SK-N-SH (cell line): ENCODE measurements around the gene GTF2H4. TPM values are rescaled to one million over a fixed set of nuclear protein-coding genes. Genes with fewer than 3 reads are reported as not detected.

Experiments used
- CTCF ChIA-PET: fragments of 300-600, 350-600 bp; formaldehyde crosslinking; extraction: SDS; loops from one replicate; lab custom pipeline; 2021; lab: Yijun Ruan, JAX
- POLR2A ChIA-PET: fragments of 350-600 bp; sonication (Branson Sonifier 250); formaldehyde crosslinking; extraction: SDS; loops from one replicate; lab custom pipeline; 2020; ENCODE audit warnings: antibody characterized with exemption, inconsistent platforms; lab: Yijun Ruan, JAX
- DNase-seq: peaks from one replicate; pipeline ENCODE4 v3.0.0; 2012
- H2AFZ ChIP-seq: fragments of 200-600 bp; sonication (generic); 2 replicates; pipeline ENCODE4 v1.8.1; 2016; ENCODE audit warnings: antibody characterized with exemption, mild to moderate bottlenecking, low read depth
- H3F3A ChIP-seq: fragments of 200-600 bp; sonication (generic); replicated peaks from 2 replicates; pipeline ENCODE3; 2016; ENCODE audit warnings: antibody characterized with exemption, mild to moderate bottlenecking; ENCODE audit not compliant: insufficient read depth
- H3K27ac ChIP-seq, 2 experiments: fragments of 200-500 bp in 1 of 2; fragments of 200-600 bp in 1 of 2; sonication (Bioruptor generic) in 1 of 2; sonication (generic), shearing (Covaris generic) in 1 of 2; 2 replicates each; pipeline versions ENCODE4 v1.5.1 to v1.6.1; 2014 to 2016; ENCODE audit warnings: low read depth in 2 of 2, inconsistent platforms in 1 of 2, low read length in 1 of 2, mild to moderate bottlenecking in 1 of 2, mixed read lengths in 1 of 2
- H3K27me3 ChIP-seq: fragments of 200-600 bp; sonication (generic), shearing (Covaris generic); 2 replicates; pipeline ENCODE4 v1.6.1; 2016; ENCODE audit warnings: mixed run types; ENCODE audit not compliant: insufficient read depth
- H3K36me3 ChIP-seq, 2 experiments: fragments of 200-500 bp in 1 of 2; fragments of 200-600 bp in 1 of 2; sonication (Bioruptor generic) in 1 of 2; sonication (generic) in 1 of 2; replicated peaks in 1 of 2; 2 replicates each; pipeline versions ENCODE3 to v1.5.1; 2014 to 2016; ENCODE audit warnings: low read length in 1 of 2, mild to moderate bottlenecking in 1 of 2; ENCODE audit not compliant: insufficient read depth in 2 of 2, control insufficient read depth in 1 of 2
- H3K4me1 ChIP-seq, 2 experiments: fragments of 200-500 bp in 1 of 2; fragments of 200-600 bp in 1 of 2; sonication (Bioruptor generic) in 1 of 2; sonication (generic), shearing (Covaris generic) in 1 of 2; 2 replicates each; pipeline versions ENCODE4 v1.5.1 to v1.6.1; 2014 to 2016; ENCODE audit warnings: low read depth in 1 of 2, low read length in 1 of 2, mixed run types in 1 of 2; ENCODE audit not compliant: insufficient read depth in 2 of 2, control insufficient read depth in 1 of 2
- H3K4me2 ChIP-seq: fragments of 200-600 bp; sonication (generic), shearing (Covaris generic); 2 replicates; pipeline ENCODE4 v1.6.1; 2017; ENCODE audit warnings: mixed run types
- H3K4me3 ChIP-seq, 2 experiments: fragments of 200-500 bp in 1 of 2; fragments of 200-600 bp in 1 of 2; sonication (Bioruptor generic) in 1 of 2; sonication (generic), shearing (Covaris generic) in 1 of 2; 2 replicates each; pipeline versions ENCODE4 v1.5.1 to v1.8.1; 2014 to 2016; ENCODE audit warnings: low read depth in 2 of 2, inconsistent platforms in 1 of 2, low read length in 1 of 2, mild to moderate bottlenecking in 1 of 2, mixed read lengths in 1 of 2, moderate library complexity in 1 of 2
- H3K79me2 ChIP-seq: fragments of 200-600 bp; sonication (generic); 2 replicates; pipeline ENCODE4 v1.8.1; 2017; ENCODE audit warnings: mild to moderate bottlenecking; ENCODE audit not compliant: insufficient read depth
- H3K9ac ChIP-seq: fragments of 200-600 bp; sonication (generic); 2 replicates; pipeline ENCODE4 v1.6.1; 2017; ENCODE audit warnings: mixed run types
- H3K9me2 ChIP-seq: fragments of 200-600 bp; sonication (generic); 2 replicates; pipeline ENCODE4 v1.6.1; 2017; ENCODE audit warnings: mixed run types
- H3K9me3 ChIP-seq: fragments of 200-600 bp; sonication (generic); 2 replicates; pipeline ENCODE4 v1.6.1; 2017; ENCODE audit warnings: mixed run types, mild to moderate bottlenecking, moderate library complexity
- H4K20me1 ChIP-seq: fragments of 200-600 bp; sonication (generic); 2 replicates; pipeline ENCODE4 v1.6.1; 2017; ENCODE audit warnings: mild to moderate bottlenecking, mixed run types; ENCODE audit not compliant: insufficient read depth
- CHD2 ChIP-seq: fragments of 150-350 bp; IDR thresholded peaks from 2 replicates; pipeline ENCODE4 v1.6.1; 2018; ENCODE audit warnings: low read length; ENCODE audit not compliant: partially characterized antibody
- EZH2phosphoT487 ChIP-seq: fragments of 200-600 bp; sonication (generic); IDR thresholded peaks from 2 replicates; pipeline ENCODE4 v1.6.1; 2017; ENCODE audit warnings: low read depth, mixed run types, mild to moderate bottlenecking, antibody characterized with exemption, moderate library complexity, borderline replicate concordance
- FOXM1 ChIP-seq: IDR thresholded peaks from 2 replicates; pipeline ENCODE4 v1.4.0; 2012; ENCODE audit warnings: low read depth, mild to moderate bottlenecking
- GABPA ChIP-seq: IDR thresholded peaks from 2 replicates; pipeline ENCODE4 v1.4.0; 2012; ENCODE audit warnings: low read depth, mild to moderate bottlenecking
- JUND ChIP-seq: IDR thresholded peaks from 2 replicates; pipeline ENCODE4 v1.4.0; 2012
- MEF2A ChIP-seq: IDR thresholded peaks from 2 replicates; pipeline ENCODE4 v1.4.0; 2012; ENCODE audit warnings: low read depth, borderline replicate concordance
- MXI1 ChIP-seq: IDR thresholded peaks from 2 replicates; pipeline ENCODE4 v1.6.1; 2012; ENCODE audit warnings: mild to moderate bottlenecking, low read depth, low read length, improper control_type of control experiment
- NFIC ChIP-seq: IDR thresholded peaks from 2 replicates; pipeline ENCODE4 v1.4.0; 2012; ENCODE audit warnings: borderline replicate concordance
- NRF1 ChIP-seq: IDR thresholded peaks from 2 replicates; pipeline ENCODE4 v1.6.1; 2012; ENCODE audit warnings: low read depth, mild to moderate bottlenecking, low read length
- RFX5 ChIP-seq: IDR thresholded peaks from 2 replicates; pipeline ENCODE4 v1.6.1; 2012; ENCODE audit warnings: mild to moderate bottlenecking, improper control_type of control experiment, low read length
- RXRA ChIP-seq: IDR thresholded peaks from 2 replicates; pipeline ENCODE4 v1.4.0; 2012; ENCODE audit warnings: low read depth, mild to moderate bottlenecking, borderline replicate concordance
- SIN3A ChIP-seq: IDR thresholded peaks from 2 replicates; pipeline ENCODE4 v1.6.1; 2012; ENCODE audit warnings: low read depth, mild to moderate bottlenecking, low read length, moderate library complexity, borderline replicate concordance
- TAF1 ChIP-seq: IDR thresholded peaks from 2 replicates; pipeline ENCODE4 v1.6.1; 2012; ENCODE audit warnings: low read depth, mild to moderate bottlenecking, low read length, moderate library complexity, borderline replicate concordance
- TEAD4 ChIP-seq: IDR thresholded peaks from 2 replicates; pipeline ENCODE4 v1.4.0; 2012; ENCODE audit warnings: mild to moderate bottlenecking, borderline replicate concordance; ENCODE audit not compliant: insufficient read depth
- WGBS: methylation state at CpG from one replicate; pipeline ENCODE4 v1.1.6; 2017; ENCODE audit warnings: low lambda C conversion rate; 5-methylcytosine and 5-hydroxymethylcytosine counted together
- polyA plus RNA-seq, 3 experiments: library from polyadenylated mRNA; depleted of rRNA; stranded (reverse); fragments of >200 nt; gene quantifications; 2 replicates each; pipeline ENCODE4 v1.2.3, GENCODE V29; 2012
- TF ChIP-seq, protein P1 (sequence below): IDR thresholded peaks from 2 replicates; pipeline ENCODE4 v1.4.0; 2012; ENCODE audit warnings: low read depth, borderline replicate concordance
- TF ChIP-seq, protein P2 (sequence below): fragments of 150-350 bp; IDR thresholded peaks from 2 replicates; pipeline ENCODE4 v1.6.1; 2016; ENCODE audit warnings: mild to moderate bottlenecking, low read depth, low read length
- TF ChIP-seq, protein P3 (sequence below): IDR thresholded peaks from 2 replicates; pipeline ENCODE4 v1.4.0; 2012; ENCODE audit warnings: low read depth
- TF ChIP-seq, protein P4 (sequence below): fragments of 200-600 bp; sonication (generic); IDR thresholded peaks from 2 replicates; pipeline ENCODE4 v1.6.1; 2017; ENCODE audit warnings: antibody characterized with exemption, mild to moderate bottlenecking, moderate library complexity

Gene GTF2H4
- polyA plus RNA-seq, 1 of the 3 experiments (the other 2 are of a cell fraction), result 30.7 TPM

DNA sequence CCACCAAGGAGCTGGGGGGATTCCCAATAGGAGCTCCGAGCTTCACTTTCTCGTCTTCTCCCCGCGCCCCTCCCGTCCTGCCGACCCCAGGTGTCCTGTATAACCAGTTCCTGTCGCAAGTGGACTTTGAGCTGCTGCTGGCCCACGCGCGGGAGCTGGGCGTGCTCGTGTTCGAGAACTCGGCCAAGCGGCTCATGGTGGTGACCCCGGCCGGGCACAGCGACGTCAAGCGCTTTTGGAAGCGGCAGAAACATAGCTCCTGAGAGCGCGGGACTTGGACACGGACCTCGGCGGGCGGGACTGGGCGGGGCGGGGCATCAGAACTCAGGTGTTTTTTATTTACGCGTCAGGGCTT is 5.7 kb downstream of the GTF2H4 start:
- Histone ChIP-seq H3K4me2 (peak overlapping the region; percentile 91; the same call in 1 of the 2 replicates), H3K79me2 (peaks cover 10% of the 10 kb centered on the region), H3K9me3 (no peaks in the 10 kb centered on the region), H3K9ac (no peak overlapping the region), H3K27ac (peak overlapping the region; percentile 36 to 64; a peak in 3 of 4 replicates), H3F3A (peaks cover 8% of the 10 kb centered on the region), H2AFZ (0 out of 2 replicates have a peak overlapping the region, but pooled peaks have one; percentile 54), H4K20me1 (no peaks in the 10 kb centered on the region), H3K4me3 (peak overlapping the region in 1 of 2 experiments; percentile 56; a peak in 2 of 4 replicates), H3K36me3 (peaks cover 31 to 39% of the 10 kb centered on the region in 2 experiments), H3K27me3 (no peaks in the 10 kb centered on the region), H3K4me1 (peaks cover 13 to 24% of the 10 kb centered on the region in 2 experiments), H3K9me2 (no peaks in the 10 kb centered on the region)
- ChIA-PET CTCF (interaction anchor here (0.9 to 7.2 kb wide), 19 partner anchors 9 to 635 kb away, joined by 3 to 86 read pairs (median 4); partner anchors contain the start of gene DDR1), POLR2A (interaction anchor here (1.1 to 1.5 kb wide), 2 partner anchors 30 to 166 kb away, joined by 4 to 7 read pairs; partner anchors contain the start of gene DDR1)
- TF ChIP-seq, protein P1, sequence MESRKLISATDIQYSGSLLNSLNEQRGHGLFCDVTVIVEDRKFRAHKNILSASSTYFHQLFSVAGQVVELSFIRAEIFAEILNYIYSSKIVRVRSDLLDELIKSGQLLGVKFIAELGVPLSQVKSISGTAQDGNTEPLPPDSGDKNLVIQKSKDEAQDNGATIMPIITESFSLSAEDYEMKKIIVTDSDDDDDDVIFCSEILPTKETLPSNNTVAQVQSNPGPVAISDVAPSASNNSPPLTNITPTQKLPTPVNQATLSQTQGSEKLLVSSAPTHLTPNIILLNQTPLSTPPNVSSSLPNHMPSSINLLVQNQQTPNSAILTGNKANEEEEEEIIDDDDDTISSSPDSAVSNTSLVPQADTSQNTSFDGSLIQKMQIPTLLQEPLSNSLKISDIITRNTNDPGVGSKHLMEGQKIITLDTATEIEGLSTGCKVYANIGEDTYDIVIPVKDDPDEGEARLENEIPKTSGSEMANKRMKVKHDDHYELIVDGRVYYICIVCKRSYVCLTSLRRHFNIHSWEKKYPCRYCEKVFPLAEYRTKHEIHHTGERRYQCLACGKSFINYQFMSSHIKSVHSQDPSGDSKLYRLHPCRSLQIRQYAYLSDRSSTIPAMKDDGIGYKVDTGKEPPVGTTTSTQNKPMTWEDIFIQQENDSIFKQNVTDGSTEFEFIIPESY, result no peak
- no peak for TF ChIP-seq JUND
- TF ChIP-seq GABPA, result no peak
- WGBS, result 46% methylated on average over 21 of the region's 31 CpGs
- no peak for DNase-seq

DNA sequence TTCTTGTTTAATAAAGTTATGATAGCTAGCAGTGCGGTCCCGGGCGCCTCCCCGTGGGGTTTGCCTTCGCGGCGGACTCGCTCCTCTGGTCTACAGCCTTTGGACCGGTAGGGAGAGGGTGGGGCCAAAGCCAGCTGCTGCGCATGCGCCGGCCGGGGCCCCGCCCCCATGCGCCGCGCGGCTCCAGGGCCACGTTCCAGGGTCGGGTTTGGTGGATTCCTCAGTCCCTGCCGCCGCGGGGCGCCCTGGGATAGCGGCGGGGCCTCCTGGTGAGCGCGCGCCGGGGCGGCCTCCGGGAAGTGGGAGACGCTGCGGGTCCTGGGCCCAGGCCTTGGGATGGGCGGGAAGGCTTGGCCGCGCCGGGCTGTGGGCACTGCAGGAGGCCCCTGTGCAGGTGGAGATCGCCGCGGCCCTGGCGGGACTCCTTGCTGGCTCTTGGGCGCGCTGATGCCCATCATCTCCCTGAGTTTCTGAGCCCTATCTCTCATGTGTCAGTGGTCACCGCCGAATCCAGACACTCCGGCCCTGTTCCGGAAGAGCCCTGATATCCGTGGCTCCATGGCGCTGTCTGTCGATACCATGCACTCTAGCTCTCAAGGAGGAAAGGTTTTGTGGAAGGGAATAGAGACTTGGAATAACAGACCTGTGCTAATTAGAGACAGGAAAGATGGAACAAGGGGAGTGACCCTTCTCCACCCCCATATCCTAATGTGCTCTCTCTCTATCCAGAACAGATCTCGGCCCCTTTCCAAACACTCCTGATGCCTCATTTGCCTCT is 6.3 kb downstream of the GTF2H4 start, which contains the start of gene VARS2:
Gene VARS2 (plus strand): TSS at position 163 of the 778 bp plus-strand sequence. CDS start 599 bp downstream, at position 762.
- Histone ChIP-seq H4K20me1 (no peaks in the 10 kb centered on the region), H3K79me2 (peaks cover 5% of the 10 kb centered on the region), H3F3A (peaks cover 8% of the 10 kb centered on the region), H3K9me2 (no peaks in the 10 kb centered on the region), H3K4me3 (peak within 1 kb of the TSS; percentile 56 to 66), H3K9ac (peak within 1 kb of the TSS; percentile 88), H3K27ac (peak within 1 kb of the TSS; percentile 79 to 87), H3K9me3 (no peaks in the 10 kb centered on the region), H3K27me3 (no peaks in the 10 kb centered on the region), H2AFZ (peak within 1 kb of the TSS; percentile 77), H3K4me2 (peak within 1 kb of the TSS; percentile 91), H3K36me3 (peaks cover 31 to 39% of the 10 kb centered on the region in 2 experiments), H3K4me1 (peaks cover 9 to 18% of the 10 kb centered on the region in 2 experiments; a peak in 3 of 4 replicates)
- peak; percentile 99 for DNase-seq
- WGBS, result 5% methylated on average over 14 of the region's 52 CpGs
- POLR2A ChIA-PET, result interaction anchor here (1.0 to 1.5 kb wide), 3 partner anchors 31 to 179 kb away, joined by 4 to 7 read pairs (median 4); partner anchors contain the start of gene DDR1
- CTCF ChIA-PET, result interaction anchor here (0.6 to 7.2 kb wide), 25 partner anchors 9 to 634 kb away, joined by 3 to 86 read pairs (median 4); partner anchors contain the start of gene DDR1
- TF ChIP-seq NRF1 (peak; percentile 97), SIN3A (no peak), RXRA (no peak), FOXM1 (no peak), EZH2phosphoT487 (no peak), TEAD4 (0 out of 2 replicates have a peak, but pooled peaks have one; percentile 19), TAF1 (peak; percentile 69; the same call in 1 of the 2 replicates), MEF2A (no peak), MXI1 (peak; percentile 84), CHD2 (peak; percentile 22), RFX5 (no peak), NFIC (no peak)
- TF ChIP-seq, protein P2, sequence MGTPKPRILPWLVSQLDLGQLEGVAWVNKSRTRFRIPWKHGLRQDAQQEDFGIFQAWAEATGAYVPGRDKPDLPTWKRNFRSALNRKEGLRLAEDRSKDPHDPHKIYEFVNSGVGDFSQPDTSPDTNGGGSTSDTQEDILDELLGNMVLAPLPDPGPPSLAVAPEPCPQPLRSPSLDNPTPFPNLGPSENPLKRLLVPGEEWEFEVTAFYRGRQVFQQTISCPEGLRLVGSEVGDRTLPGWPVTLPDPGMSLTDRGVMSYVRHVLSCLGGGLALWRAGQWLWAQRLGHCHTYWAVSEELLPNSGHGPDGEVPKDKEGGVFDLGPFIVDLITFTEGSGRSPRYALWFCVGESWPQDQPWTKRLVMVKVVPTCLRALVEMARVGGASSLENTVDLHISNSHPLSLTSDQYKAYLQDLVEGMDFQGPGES, result no peak
- TF ChIP-seq, protein P3, sequence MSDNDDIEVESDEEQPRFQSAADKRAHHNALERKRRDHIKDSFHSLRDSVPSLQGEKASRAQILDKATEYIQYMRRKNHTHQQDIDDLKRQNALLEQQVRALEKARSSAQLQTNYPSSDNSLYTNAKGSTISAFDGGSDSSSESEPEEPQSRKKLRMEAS, result peak; percentile 71; the same call in 1 of the 2 replicates
- TF ChIP-seq, protein P4, sequence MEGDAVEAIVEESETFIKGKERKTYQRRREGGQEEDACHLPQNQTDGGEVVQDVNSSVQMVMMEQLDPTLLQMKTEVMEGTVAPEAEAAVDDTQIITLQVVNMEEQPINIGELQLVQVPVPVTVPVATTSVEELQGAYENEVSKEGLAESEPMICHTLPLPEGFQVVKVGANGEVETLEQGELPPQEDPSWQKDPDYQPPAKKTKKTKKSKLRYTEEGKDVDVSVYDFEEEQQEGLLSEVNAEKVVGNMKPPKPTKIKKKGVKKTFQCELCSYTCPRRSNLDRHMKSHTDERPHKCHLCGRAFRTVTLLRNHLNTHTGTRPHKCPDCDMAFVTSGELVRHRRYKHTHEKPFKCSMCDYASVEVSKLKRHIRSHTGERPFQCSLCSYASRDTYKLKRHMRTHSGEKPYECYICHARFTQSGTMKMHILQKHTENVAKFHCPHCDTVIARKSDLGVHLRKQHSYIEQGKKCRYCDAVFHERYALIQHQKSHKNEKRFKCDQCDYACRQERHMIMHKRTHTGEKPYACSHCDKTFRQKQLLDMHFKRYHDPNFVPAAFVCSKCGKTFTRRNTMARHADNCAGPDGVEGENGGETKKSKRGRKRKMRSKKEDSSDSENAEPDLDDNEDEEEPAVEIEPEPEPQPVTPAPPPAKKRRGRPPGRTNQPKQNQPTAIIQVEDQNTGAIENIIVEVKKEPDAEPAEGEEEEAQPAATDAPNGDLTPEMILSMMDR, result peak; percentile 36; the same call in 1 of the 2 replicates
